Skeletal muscle tissue (tissue), 4 donors: Measurements from ENCODE around the gene CREG2. TPM values are rescaled to one million over a fixed set of nuclear protein-coding genes. Genes with fewer than 3 reads are reported as not detected.

Experiments used
- H3K27ac ChIP-seq: one replicate; pipeline ENCODE4 v1.7.0; 2013; ENCODE audit warnings: mild to moderate bottlenecking, low read depth, low read length, inconsistent platforms
- H3K27me3 ChIP-seq, 3 donors: one replicate each; pipeline ENCODE4 v1.7.0; 2013; ENCODE audit warnings: low read length in 3 of 3; ENCODE audit not compliant: control insufficient read depth in 3 of 3, insufficient read depth in 3 of 3
- H3K36me3 ChIP-seq, 3 donors: one replicate each; pipeline ENCODE4 v1.7.0; 2013; ENCODE audit warnings: low read length in 3 of 3; ENCODE audit not compliant: control insufficient read depth in 3 of 3, insufficient read depth in 3 of 3
- H3K4me1 ChIP-seq, 3 donors: one replicate each; pipeline ENCODE4 v1.7.0; 2013; ENCODE audit warnings: low read length in 3 of 3, mild to moderate bottlenecking in 3 of 3; ENCODE audit not compliant: control insufficient read depth in 3 of 3, insufficient read depth in 3 of 3
- H3K4me3 ChIP-seq, 3 donors: one replicate each; pipeline ENCODE4 v1.7.0; 2013; ENCODE audit warnings: low read length in 3 of 3
- H3K9ac ChIP-seq, 3 donors: one replicate each; pipeline ENCODE4 v1.7.0; 2013; ENCODE audit warnings: low read length in 3 of 3, mild to moderate bottlenecking in 3 of 3, moderate library complexity in 2 of 3, low read depth in 1 of 3
- H3K9me3 ChIP-seq, 3 donors: one replicate each; pipeline ENCODE4 v1.7.0; 2013; ENCODE audit warnings: low read length in 3 of 3; ENCODE audit not compliant: control insufficient read depth in 3 of 3
- total RNA-seq: library from RNA; depleted of rRNA; stranded (reverse); fragments of >200 nt; gene quantifications from one replicate; pipeline ENCODE4 v1.2.3, GENCODE V29; 2014
- donor health status: Osteomylitis.

The CREG2 gene
- total RNA-seq, 1 donor from 2014 or later = 1.6 TPM

DNA sequence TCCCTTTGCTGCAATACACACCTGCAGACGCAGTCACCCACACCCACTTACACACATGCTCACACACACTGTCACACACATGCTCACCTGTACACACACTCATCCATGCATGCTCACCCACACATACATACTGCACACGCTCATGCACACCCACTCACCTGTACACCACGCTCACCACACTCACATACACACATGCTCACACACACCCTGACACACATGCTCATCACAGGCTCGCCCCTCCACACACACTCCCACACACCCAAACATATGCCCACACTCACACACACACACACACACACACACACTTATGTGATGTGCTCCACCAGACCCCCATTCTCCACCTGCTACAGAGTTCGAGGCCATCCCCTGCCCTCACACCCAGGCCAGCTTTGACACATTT is 22.8 kb upstream of the CREG2 start:
- Histone ChIP-seq H3K36me3 (no peaks in the 10 kb centered on the region), H3K27me3 (peaks cover 4 to 6% (median 5%) of the 10 kb centered on the region in 3 donors), H3K27ac (no peak overlapping the region), H3K4me1 (no peaks in the 10 kb centered on the region), H3K9me3 (no peaks in the 10 kb centered on the region), H3K9ac (no peak overlapping the region), H3K4me3 (no peak overlapping the region)

DNA sequence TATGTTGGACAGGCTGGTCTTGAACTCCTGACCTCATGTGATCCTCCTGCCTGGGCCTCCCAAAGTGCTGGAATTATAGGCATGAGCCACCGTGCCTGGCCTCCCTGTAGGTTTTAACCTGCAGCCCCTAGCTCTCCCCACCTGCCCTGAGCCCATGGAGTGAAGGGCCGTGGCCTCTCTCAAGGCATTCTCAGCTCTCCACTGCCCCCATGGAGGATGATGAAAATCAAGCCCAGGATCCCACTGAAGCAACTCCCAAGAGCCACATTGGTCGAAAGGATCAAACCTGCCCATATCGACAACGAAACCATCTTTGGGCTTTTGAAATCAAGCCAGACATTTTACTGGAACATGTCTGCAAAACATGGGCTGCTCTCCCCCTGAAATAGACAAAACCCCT is 22.4 kb upstream of the CREG2 start:
- Histone ChIP-seq H3K27me3 (peaks cover 4 to 9% (median 5%) of the 10 kb centered on the region in 3 donors), H3K4me3 (no peak overlapping the region), H3K9ac (no peak overlapping the region), H3K36me3 (no peaks in the 10 kb centered on the region), H3K27ac (no peak overlapping the region), H3K9me3 (no peaks in the 10 kb centered on the region), H3K4me1 (no peaks in the 10 kb centered on the region)

DNA sequence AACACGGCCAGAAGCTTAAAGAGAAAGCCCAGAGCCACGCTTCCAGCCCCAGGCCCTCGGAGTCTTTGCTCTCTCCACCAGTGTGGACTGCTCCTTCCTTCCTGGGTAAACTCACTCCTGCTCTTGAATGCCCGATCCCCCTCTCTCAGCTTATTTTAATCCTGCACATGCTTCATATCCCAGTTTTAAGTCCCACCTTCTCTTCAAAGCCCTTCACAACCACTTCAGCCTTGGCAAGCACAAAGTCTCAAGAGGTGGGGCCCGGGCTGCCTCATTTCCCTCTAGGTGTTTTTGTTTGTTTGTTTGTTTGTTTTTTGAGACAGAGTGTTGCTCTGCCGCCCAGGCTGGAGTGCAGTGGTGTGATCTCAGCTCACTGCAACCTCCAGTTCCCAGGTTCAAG is 21.6 kb upstream of the CREG2 start:
- Histone ChIP-seq H3K9ac (no peak overlapping the region), H3K4me3 (no peak overlapping the region), H3K4me1 (no peaks in the 10 kb centered on the region), H3K36me3 (no peaks in the 10 kb centered on the region), H3K27me3 (peaks cover 4 to 11% (median 5%) of the 10 kb centered on the region in 3 donors), H3K9me3 (no peaks in the 10 kb centered on the region), H3K27ac (no peak overlapping the region)

DNA sequence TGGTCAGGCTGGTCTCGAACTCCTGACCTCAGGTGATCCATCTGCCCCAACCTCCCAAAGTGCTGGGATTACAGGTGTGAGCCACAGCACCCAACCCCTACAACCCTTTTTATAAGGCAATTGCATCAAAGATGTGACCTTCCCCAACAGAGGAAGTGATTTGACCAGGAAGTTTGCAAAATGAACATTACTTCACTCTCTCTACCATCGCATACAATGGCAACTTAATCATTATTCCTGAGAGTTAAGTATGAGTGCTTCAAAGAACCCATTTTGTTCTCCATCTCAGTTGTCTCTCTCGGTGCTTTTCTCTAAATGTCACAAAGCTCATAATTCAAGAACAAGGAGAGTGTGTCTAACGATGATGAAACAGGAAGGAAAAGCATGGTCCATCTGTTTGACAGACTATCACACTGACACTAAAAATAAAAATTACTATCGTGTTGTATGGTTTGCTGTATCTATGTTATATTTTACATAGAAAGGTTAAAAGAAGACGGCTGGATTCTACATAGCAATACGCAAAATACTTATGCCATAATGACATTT is 18.1 kb upstream of the CREG2 start:
- no peak overlapping the region for H3K9ac ChIP-seq
- no peak overlapping the region for H3K27ac ChIP-seq
- H3K4me1 ChIP-seq = no peaks in the 10 kb centered on the region
- H3K9me3 ChIP-seq = no peaks in the 10 kb centered on the region
- peaks cover 0 to 16% (median 4%) of the 10 kb centered on the region in 3 donors for H3K27me3 ChIP-seq
- no peak overlapping the region for H3K4me3 ChIP-seq
- no peaks in the 10 kb centered on the region for H3K36me3 ChIP-seq

DNA sequence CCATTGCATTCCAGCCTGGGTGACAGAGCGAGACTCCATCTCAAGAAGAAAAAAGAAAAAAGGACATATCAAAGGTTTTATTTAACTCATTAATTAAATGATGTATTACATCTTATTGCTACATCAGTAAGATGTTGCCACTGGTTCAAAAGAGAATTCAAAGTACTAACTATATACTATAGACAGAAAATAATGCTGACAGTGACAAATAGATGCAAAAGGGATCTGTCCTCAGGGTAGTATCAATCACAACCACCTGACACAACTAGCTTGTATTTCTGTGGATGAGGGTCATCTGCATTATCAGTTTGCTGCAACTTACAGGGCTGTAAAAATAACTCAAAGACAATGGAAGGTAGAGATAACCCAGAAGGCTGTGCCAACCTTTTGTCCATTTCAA is 16.4 kb upstream of the CREG2 start:
- Histone ChIP-seq H3K27ac (no peak overlapping the region), H3K36me3 (no peaks in the 10 kb centered on the region), H3K4me1 (no peaks in the 10 kb centered on the region), H3K27me3 (peaks cover 0 to 13% (median 4%) of the 10 kb centered on the region in 3 donors), H3K9me3 (no peaks in the 10 kb centered on the region), H3K9ac (no peak overlapping the region), H3K4me3 (no peak overlapping the region)

DNA sequence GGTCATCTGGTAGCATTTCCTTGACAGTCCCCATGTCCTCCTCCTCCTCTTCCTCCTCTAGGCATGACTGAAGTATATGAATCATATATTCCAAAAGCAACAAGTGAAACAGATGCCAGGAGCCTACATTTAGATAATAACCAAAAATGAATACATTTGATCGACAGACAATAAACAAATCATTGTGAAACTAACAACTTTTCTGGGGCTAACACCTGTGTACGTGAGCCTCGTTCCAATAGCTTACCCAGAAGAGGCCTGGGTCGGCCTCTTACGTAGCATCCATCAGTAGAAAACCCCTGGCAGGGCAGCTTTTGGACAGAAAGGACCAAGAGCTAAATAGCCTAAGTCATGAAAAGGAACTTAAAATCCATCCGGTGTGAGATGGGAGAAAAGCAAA is 15.3 kb upstream of the CREG2 start:
- H3K27me3 ChIP-seq = peaks cover 3 to 13% (median 4%) of the 10 kb centered on the region in 3 donors
- no peaks in the 10 kb centered on the region for H3K4me1 ChIP-seq
- no peak overlapping the region for H3K9ac ChIP-seq
- H3K27ac ChIP-seq = no peak overlapping the region
- H3K9me3 ChIP-seq = no peaks in the 10 kb centered on the region
- H3K4me3 ChIP-seq = no peak overlapping the region
- H3K36me3 ChIP-seq = no peaks in the 10 kb centered on the region

DNA sequence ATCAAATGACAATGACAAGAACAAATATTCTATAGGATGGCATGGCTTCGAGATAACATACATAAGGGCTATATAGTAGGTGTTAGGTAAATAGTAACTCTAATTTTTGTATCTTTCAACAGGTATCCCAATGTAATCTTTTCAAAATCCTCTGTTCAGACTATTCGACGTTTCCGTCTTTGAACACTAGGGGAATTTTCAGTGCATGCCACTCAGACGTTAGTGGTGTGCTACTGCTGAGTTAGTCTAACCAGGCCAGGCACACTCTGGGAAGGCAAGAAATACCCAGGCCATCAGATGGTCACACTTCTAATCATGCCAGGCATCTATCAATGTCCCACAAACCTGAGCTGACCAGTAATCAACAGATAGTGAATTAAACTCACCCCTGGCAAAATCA is 14.6 kb upstream of the CREG2 start:
- no peaks in the 10 kb centered on the region for H3K4me1 ChIP-seq
- no peak overlapping the region for H3K9ac ChIP-seq
- no peak overlapping the region for H3K27ac ChIP-seq
- H3K4me3 ChIP-seq = no peak overlapping the region
- H3K36me3 ChIP-seq = no peaks in the 10 kb centered on the region
- no peaks in the 10 kb centered on the region for H3K9me3 ChIP-seq
- H3K27me3 ChIP-seq = peaks cover 3 to 13% (median 4%) of the 10 kb centered on the region in 3 donors

DNA sequence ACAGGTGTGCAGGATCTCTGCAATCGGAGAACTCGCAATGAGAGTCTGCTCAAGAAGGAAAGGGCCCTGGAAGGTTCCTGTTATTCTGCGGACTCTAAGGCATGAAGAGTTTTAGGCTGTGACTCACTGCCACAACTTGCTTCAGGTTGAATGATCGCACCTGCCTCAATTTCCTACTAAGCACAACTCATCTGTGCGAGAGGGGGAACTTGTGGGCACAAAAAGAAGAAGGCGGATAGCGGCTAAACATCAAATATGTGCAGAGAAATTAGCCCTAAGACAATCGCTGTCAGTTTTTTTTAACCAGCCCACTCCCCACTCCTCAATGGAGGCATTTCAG is 14.0 kb upstream of the CREG2 start:
- no peaks in the 10 kb centered on the region for H3K36me3 ChIP-seq
- no peak overlapping the region for H3K27ac ChIP-seq
- peaks cover 3 to 13% (median 4%) of the 10 kb centered on the region in 3 donors for H3K27me3 ChIP-seq
- H3K9me3 ChIP-seq = no peaks in the 10 kb centered on the region
- no peak overlapping the region for H3K4me3 ChIP-seq
- H3K9ac ChIP-seq = no peak overlapping the region
- no peaks in the 10 kb centered on the region for H3K4me1 ChIP-seq

DNA sequence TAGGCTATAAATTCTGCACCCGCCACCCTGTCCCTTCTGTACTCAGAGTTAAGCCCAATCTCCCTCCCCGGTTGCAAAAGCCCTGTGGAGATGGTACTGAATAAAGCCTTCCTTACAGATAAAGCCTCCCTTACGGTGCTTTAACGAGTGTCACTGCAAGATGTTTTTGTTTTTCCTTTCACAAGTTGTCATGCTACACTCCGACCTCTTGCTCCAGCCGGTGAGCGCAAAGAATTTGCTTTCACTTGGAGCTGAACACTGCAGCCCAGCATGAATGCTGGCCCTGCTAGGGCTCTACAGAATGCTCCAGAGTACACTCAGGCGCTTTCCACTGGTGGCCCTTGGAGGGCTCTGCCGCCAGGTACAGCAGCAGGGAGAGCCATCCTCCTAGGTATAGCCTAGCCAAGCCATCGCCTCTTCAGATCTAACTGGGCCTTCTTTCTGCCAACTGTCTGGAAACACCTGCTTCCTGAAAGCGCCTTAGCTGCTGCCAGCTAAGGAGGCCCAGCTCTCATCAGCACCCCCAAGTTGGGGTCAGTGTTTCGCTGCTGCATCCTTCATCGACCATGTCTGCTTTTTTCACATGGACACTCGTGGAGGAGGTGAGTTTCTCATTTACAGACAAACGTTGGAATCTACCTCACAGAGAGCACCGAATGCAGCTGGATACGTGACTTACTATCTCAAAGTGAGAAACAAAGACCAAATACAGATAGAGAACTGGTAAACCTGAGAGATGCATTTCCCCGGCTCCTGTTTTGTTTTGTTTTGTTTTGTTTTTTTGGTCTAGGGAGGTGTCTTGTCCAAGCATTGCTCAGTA is 13.4 kb upstream of the CREG2 start:
- Histone ChIP-seq H3K9ac (no peak overlapping the region), H3K27me3 (peaks cover 3 to 13% (median 4%) of the 10 kb centered on the region in 3 donors), H3K9me3 (no peaks in the 10 kb centered on the region), H3K27ac (no peak overlapping the region), H3K4me1 (no peaks in the 10 kb centered on the region), H3K36me3 (no peaks in the 10 kb centered on the region), H3K4me3 (no peak overlapping the region)

DNA sequence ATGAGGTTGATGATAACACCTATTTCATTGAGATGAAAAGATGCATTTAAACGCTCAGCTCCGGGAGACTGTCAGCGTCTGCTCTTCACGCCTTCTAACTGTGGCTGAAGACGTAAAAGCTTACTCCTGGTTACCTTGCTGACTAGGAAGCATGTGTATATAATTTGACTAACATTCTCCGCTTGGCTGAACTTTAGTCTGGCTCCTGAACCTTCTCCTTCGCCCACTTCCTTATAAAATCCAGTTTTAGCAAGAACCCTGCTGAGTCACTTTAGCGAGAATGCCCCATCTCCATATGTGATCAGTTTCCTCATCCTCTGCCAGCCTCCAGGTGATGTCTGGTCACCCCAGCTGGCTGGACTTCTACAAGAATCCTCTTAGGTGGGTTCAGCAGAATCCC is 12.7 kb upstream of the CREG2 start:
- Histone ChIP-seq H3K4me1 (no peaks in the 10 kb centered on the region), H3K9me3 (no peaks in the 10 kb centered on the region), H3K27ac (no peak overlapping the region), H3K27me3 (peaks cover 3 to 13% (median 4%) of the 10 kb centered on the region in 3 donors), H3K9ac (no peak overlapping the region), H3K36me3 (no peaks in the 10 kb centered on the region), H3K4me3 (no peak overlapping the region)
